ENCODE data around the gene ILF3.

GRCh38 chr19:10653482-10653731 is 739 bp upstream of the ILF3 start:
- TF ChIP-seq CTCF (IDR thresholded peaks at IDR 0.05) (no peak), POLR2A (IDR thresholded peaks at IDR 0.05) (no peak), POLR2AphosphoS5 (IDR thresholded peaks at IDR 0.05) (no peak), EP300 (IDR thresholded peaks at IDR 0.05) (no peak)

Measured in suprapubic skin (tissue), 4 donors.